HL-60/S4 treated with retinoic acid at 250 ng/mL for 4 days and 3 days (cell line): ENCODE data around the gene LMO2.
"Not testable (repeated sequence)": the region's sequence is repeated elsewhere in the genome, so short reads cannot be mapped to it uniquely, and the experiment has no call there.

ENCODE experiments used
- in situ Hi-C: fragments of 300-500 bp; cut with MboI; formaldehyde crosslinking; loops from 2 replicates; pipeline ENCODE4 v1.7.0; 2022; ENCODE audit warnings: low sequenced_read_pairs

LMO2 gene

GRCh38 chr11:33891714-33892327 lies at the start of gene LMO2:
Gene LMO2 (minus strand): TSS chr11:33892076. CDS start chr11:33869716, 22,360 bp downstream.
- in situ Hi-C loops: no loop called here

DNA sequence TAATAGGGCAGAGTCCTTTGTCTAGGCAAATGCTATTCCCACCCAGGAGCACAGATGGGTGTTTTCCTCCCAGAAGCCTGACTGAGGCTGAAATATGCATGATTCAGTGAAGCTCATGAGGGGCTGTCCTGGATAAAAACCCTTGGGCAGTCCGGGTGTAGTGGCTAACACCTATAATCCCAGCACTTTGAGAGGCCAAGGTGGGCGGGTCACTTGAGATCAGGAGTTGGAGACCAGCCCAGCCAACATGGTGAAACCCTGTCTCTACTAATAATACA lies 48.6 kb upstream of the LMO2 start:
- in situ Hi-C loops: no loop called here

DNA sequence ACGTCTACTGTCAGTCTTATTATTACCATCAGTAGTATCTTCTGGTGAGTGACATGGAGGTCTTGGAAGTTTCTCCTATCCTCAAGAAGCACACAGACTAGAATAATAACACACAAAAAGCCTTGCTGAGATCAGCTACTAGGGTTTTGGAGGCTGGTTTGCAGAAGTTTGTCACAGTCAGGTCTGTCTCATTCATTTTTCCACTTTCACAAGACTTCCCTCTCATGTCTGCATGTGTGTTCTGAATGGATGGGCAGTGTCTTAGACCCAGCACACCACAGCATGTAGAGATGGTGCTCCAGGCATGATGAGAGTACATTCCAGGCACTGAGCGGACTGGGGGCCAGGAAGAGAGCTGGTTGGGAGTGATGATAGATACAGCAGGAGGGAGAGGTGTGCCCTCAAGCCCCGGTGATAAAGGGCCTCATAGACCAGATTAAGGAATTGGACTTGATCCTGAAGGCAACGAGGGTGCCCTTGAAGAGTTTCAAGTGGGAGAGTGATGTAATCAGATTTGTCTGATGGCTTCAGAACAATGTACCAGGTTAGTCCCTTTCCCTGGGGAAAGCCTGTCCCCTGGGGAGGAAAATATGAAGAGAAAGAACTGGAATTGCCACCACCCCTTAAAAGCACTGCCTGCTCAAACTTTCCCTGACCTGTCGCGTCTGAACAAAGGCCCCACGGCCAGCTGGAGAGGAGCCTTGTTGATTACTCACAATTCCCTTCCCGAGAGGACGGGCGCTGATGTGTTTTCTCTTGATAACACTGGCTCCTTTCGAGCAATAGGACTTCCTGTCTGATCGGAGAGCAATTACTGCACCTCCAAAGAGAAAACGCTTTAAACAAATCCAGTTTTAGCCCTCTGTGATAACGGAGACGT lies 45.1 kb upstream of the LMO2 start:
- in situ Hi-C loops: no loop called here

- in situ Hi-C loops: no loop called here
These were observed 43.9 kb upstream of the LMO2 start for GRCh38 chr11:33935461-33936456.

DNA sequence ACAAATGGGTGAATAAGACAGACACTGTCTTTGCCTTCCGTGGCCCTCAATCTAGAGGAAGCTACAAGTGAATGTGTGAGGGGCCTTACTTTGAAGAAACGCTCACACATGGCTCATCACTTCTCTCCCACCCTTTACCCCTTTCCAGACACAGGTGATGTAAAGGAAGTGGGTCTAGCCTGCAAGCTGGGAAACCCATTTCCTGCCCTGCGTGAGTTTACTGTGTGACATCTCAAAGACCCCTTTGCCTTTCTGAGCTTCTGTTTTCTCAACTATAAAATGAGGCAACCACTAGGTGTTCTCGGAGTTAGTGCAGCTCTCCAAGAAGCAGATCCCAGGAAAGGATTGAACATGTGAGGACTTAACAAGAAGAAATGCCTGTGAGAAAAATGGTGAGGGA lies 43.1 kb upstream of the LMO2 start:
- in situ Hi-C loops: no loop called here

- in situ Hi-C loops: no loop called here
These were observed 42.6 kb upstream of the LMO2 start for GRCh38 chr11:33934450-33934849.

DNA sequence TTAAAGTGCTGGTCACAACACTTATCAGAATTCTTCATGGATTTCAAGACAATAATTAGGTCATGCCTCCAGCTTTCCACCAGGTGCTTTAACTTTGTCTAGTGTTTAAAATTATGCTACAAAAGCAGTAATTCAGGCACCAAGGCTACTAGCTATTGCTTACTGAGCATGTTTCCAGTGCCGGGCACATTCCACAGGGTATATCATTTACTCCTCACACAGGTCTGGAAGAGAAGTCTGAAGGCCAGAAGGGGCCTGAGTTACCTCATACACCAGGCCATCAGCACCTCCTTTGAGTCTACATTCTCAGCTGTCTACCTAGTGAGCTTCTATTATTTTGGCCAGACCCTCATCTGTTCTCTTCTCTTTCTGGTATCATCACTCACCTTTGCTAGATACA lies 41.7 kb upstream of the LMO2 start:
- in situ Hi-C loops: no loop called here

DNA sequence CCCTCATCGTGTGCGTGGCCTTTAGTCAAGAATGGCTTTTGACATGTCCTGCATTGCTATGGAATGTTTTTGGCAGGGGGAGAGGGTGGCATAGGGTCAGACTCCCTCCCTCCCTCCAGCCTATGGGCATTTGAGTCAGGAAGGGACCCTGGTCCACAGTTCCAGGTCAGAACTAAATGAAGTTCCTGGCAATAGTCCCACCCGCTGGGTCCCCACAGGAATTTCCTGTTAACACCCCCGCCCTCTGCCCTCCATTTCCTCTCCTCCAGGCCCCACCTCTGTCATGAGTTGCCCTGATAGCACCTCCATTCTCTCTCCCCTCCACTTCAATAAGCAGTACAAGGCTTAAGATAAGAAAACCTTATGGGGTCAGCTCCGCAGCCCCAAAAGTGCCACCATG lies 40.8 kb upstream of the LMO2 start:
- in situ Hi-C loops: no loop called here

DNA sequence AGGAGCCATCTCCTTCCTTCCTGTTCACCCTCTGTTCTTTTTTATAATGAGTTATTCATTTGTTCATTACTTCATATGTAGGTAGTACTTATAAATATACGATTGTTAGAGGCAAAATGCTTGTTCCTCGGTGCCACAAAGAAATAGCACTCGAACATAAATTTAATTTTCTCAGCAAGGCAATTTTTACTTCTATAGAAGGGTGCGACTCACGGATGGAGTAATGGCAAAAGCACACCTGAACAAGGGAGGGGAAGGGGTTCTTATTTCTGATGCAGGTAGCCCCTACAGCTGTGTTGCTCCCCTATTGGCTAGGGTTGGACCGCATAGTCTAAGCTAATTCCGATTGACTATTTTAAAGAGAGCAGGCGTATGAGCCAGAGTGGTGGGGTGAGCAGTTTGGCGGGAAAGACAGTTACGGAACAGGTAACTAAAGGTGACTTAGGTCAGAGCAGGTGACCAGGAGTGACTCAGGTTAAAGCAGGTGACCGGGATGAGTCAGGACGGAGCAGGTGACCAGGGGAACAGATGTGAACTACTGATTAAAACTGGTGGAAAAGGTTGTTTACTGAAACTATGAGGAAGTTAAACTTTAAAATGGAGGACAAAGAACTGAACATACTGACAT lies 40.0 kb upstream of the LMO2 start:
- in situ Hi-C loops: not testable (repeated sequence)

DNA sequence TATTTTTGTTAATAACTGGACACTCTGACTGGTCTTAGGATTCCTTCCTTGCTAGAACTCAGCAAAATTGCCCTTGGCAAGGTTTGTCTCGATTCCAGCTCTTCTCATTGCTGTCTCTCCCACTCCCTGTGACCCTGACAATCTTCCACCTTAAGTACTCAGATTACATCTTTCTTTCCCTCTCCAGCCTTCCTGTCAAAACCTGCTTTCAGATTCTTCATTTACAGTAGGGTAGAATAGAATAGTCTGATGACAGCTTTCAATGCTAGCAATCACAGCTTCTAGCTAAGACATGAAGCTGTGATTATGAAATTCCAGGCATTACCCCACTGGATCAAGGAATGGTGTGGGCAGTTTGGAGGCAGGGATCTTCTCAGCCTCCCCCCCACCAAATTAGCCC lies 39.2 kb upstream of the LMO2 start:
- in situ Hi-C loops: no loop called here

DNA sequence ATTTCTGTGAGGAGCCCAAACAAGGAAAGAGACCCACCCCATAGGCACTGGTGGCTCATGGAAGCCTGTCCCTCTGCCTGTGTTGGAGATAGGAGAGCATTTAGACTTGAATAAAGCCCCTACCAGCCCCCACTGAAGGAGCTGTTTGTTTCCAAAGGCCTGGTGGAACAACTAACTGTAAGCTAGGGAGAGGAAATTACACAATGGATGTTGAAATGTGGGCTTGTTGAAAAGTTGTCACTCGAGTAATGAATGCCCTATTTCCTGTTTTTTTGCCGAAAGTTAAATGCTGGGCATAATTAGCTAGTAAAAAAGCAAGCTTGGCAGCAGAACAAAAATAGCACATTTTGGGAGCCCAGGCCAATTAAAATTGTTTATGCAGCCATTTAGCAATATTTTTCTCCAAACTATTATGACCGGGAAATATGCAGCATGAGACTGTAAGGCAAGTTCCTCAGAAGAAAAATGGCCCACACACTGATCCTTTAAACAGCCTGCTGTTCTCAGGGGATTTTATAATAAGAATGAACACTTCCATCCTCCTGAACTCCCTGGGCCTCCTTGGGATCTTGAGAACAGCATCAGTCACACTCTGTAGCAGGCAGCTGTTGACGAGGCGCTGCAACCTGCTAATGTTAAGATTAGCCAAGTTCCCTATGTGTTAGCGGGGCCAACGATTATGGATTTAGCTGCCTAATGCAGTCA lies 38.6 kb upstream of the LMO2 start:
- in situ Hi-C loops: no loop called here

- in situ Hi-C loops: no loop called here
These were observed 36.7 kb upstream of the LMO2 start for GRCh38 chr11:33928564-33928963.

- in situ Hi-C loops: no loop called here
These were observed 35.0 kb upstream of the LMO2 start for GRCh38 chr11:33926671-33927552.

- in situ Hi-C loops: no loop called here
These were observed 32.5 kb upstream of the LMO2 start for GRCh38 chr11:33924341-33924740.

GRCh38 chr11:33923626-33924025 lies 31.8 kb upstream of the LMO2 start:
- in situ Hi-C loops: no loop called here

GRCh38 chr11:33920838-33921613 lies 29.1 kb upstream of the LMO2 start:
- in situ Hi-C loops: no loop called here

- in situ Hi-C loops: no loop called here
These were observed 27.8 kb upstream of the LMO2 start for GRCh38 chr11:33919645-33920044.

DNA sequence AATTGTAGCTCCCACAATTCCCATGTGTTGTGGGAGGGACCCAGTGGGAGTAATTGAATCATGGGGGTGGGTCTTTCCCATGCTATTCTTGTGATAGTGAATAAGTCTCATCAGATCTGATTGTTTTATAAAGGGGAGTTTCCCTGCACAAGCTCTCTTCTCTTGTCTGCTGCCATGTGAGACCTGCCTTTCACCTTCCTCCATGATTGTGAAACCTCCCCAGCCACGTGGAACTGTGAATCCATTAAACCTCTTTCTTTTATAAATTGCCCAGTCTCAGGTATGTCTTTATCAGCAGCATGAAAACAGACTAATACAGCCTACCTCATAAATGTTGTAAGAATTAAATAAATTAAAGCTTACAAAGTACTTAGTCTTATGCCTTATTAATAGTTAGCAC lies 25.5 kb upstream of the LMO2 start:
- in situ Hi-C loops: not testable (repeated sequence)

DNA sequence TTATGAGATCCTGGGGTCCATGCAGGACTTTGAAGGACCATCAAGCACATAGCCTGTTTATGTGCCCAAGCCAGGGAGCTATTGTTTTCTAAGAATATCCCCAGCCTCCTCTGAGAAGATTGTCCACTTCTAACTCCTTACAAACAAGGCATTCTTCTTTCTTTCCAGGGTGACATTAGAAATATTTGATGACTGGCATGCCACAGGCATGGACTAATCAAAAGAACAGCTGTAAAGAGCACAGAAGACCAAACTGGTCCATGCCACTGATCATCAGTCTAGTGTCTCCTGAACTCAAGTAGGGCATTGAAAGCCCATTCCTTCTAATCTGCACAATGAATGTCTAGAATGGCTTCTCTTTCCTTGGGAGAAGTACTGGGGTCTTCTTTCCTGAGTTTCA lies 24.9 kb upstream of the LMO2 start:
- in situ Hi-C loops: no loop called here
